ENCODE results near the gene DNAJB12.

Gene DNAJB12

DNA sequence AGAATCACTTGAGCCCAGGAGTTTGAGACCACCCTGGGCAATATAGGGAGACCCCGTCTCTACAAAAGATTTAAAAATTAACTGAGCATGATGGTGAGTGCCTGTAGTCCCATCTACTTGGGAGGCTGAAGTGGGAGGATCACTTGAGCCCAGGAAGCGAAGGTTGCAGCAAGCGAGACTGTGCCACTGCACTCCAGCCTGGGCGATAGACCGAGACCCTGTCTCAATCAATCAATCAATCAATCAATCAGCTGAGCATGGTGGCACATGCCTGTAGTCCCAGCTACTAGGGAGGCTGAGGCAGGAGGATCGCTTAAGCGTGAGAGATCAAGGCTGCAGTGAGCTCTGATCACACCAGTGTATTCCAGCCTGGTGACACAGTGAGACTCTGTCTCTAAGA is 40.5 kb downstream of the DNAJB12 start:
- H3K4me3 ChIP-seq (ENCODE audit: low read depth, low read length), result no peak overlapping the region
- TF ChIP-seq, protein P1, sequence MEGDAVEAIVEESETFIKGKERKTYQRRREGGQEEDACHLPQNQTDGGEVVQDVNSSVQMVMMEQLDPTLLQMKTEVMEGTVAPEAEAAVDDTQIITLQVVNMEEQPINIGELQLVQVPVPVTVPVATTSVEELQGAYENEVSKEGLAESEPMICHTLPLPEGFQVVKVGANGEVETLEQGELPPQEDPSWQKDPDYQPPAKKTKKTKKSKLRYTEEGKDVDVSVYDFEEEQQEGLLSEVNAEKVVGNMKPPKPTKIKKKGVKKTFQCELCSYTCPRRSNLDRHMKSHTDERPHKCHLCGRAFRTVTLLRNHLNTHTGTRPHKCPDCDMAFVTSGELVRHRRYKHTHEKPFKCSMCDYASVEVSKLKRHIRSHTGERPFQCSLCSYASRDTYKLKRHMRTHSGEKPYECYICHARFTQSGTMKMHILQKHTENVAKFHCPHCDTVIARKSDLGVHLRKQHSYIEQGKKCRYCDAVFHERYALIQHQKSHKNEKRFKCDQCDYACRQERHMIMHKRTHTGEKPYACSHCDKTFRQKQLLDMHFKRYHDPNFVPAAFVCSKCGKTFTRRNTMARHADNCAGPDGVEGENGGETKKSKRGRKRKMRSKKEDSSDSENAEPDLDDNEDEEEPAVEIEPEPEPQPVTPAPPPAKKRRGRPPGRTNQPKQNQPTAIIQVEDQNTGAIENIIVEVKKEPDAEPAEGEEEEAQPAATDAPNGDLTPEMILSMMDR (IDR thresholded peaks at IDR 0.05; ENCODE audit: borderline replicate concordance, insufficient read depth, low read depth, low read length), result no peak

DNA sequence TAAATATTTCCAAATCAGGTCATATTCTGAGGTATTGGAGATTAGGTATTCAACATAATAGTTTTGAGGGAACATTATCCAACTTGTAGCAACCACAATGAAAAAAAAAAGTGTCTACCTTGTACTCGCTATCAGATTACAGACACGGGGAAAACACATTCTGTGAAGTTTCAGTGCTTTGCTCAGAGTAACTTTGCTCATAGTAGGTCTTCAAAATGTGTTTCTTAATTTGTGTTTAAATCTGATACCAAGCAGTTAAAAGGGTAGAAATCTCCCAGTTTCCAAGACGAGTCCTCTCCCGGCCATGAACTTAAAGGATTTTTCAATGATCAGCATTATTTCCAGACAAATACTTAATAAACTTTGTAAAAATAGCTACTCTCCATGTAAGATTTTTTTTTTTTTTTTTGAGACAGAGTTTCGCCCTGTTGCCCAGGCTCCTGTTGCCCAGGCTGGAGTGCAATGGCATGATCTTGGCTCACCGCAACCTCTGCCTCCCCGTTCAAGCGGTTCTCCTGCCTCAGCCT is 41.8 kb downstream of the DNAJB12 start:
- TF ChIP-seq, protein P1 (IDR thresholded peaks at IDR 0.05; ENCODE audit: borderline replicate concordance, insufficient read depth, low read depth, low read length), result no peak
- H3K4me3 ChIP-seq (ENCODE audit: low read depth, low read length), result no peak overlapping the region

DNA sequence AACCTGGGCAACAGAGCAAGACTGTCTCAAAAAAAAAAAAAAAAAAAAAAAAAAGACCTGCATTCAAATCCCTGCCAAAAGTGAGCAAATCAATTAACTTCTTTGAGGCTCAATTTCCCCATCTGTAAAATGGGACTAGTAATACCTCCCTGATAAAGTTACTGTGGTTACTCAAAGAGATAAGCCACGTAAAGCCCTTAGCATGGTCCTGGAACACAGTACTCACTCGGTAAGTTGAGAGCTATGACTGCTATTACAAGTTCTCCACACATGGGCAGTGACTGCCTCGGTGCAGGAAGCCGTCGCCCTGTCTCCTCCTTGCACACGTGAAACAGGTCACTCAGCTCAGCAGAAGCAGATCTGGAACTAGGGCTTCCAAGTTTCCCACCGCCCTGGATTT is 43.1 kb downstream of the DNAJB12 start:
- H3K4me3 ChIP-seq (ENCODE audit: low read depth, low read length), result no peak overlapping the region
- TF ChIP-seq, protein P1 (IDR thresholded peaks at IDR 0.05; ENCODE audit: borderline replicate concordance, insufficient read depth, low read depth, low read length), result no peak

DNA sequence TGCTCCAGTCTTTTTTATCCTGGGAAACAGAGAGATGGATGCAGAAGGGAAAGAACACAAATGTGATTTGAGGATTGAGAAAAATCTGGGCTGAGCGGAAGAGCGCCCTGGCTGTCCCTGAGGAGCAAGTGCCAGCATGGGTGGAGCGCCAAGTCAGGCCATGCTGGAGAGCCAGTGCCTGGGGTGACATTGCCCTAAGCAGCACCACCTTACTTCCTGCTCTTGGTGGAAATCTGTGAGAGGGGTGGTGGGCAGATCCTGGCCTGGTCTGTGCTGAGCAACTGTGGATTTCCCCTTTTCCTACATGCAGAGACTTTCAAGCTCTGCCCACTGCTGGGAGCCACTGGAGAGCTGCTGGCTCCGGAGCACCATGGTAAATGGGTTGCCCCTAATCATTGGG is 44.1 kb downstream of the DNAJB12 start:
- TF ChIP-seq, protein P1 (IDR thresholded peaks at IDR 0.05; ENCODE audit: borderline replicate concordance, insufficient read depth, low read depth, low read length), result no peak
- H3K4me3 ChIP-seq (ENCODE audit: low read depth, low read length), result no peak overlapping the region

DNA sequence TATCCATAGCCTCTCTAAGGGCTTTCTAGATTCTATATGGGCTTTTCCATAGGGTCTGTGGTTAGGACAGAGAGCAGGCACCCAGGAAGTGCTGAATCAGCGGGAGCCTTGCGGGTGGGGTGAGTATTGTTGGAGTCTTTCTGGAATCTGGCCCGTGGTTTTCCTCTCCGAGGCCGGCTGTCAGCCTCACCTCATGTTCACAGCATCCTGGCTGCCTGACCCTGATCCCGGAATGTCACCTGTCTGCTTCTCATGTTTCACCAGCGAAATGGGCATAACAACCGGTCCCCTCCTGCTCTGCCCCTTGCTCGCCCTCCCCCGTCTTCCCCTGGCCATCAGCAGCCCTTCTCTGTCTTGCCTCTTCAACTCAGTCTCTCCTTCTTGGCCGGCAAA is 44.5 kb downstream of the DNAJB12 start:
- TF ChIP-seq, protein P1 (IDR thresholded peaks at IDR 0.05; ENCODE audit: borderline replicate concordance, insufficient read depth, low read depth, low read length), result no peak
- no peak overlapping the region for H3K4me3 ChIP-seq (ENCODE audit: low read depth, low read length)

DNA sequence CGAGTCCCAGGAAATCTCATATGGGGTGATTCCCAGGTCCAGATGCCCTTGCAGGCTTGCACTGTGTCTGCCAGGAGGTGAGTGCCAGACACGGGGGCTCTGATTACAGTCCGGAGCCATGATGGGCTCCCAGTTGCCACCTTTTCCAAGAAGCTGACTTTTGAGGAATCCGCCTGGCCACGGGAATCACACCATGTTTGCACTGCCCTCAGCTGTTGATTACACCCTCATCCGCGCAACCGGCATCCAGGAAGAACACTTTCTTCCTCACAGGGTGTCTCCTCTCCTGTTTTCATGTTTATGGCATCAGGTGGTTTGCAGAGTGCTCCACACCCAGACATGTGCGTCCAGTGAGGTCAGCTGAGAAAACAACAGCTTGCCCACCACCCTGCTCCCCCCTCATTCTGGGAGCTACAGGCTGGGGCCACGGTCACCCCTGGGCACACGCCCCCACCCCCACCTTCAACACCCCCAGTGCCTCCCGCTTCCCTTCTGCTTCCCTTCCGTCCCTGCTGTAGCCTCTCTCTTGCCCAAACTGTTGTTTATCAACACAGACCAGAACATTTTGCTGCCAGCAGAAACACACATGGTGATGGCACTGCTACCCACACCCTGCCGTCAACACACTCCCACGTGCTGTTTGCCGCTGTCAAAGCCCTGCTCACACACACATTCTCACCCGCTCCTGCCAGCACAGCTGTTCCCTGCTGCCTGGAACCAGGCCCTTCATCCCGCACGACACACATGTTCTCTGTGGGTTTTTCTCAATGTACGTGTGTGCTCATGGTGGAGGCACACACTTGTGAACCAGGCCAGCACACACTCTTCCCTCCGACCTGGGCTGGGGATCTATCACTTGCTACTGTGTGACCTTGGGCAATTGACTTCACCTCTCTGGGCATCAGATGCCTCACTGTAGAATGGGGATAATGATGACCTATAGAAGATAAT is 45.2 kb downstream of the DNAJB12 start:
- TF ChIP-seq, protein P1 (IDR thresholded peaks at IDR 0.05; ENCODE audit: borderline replicate concordance, insufficient read depth, low read depth, low read length), result no peak
- H3K4me3 ChIP-seq (ENCODE audit: low read depth, low read length), result no peak overlapping the region

Data from GM12875 (cell line).